ENCODE measurements around the gene MTMR2.

The MTMR2 gene

GRCh38 chr11:95925011-95925410, 1.1 kb upstream of the MTMR2 start:
- Mint-ChIP-seq H3K27ac (no peak overlapping the region), H3K4me3 (no peak overlapping the region), H3K27me3 (peaks cover 10% of the 10 kb centered on the region), H3K4me1 (ENCODE audit: low read depth) (peaks cover 22% of the 10 kb centered on the region), H3K9me3 (no peaks in the 10 kb centered on the region), H3K36me3 (ENCODE audit: low read depth) (peaks cover 15% of the 10 kb centered on the region)
- intact Hi-C loops (cut with micrococcal nuclease) = no loop called here

GRCh38 chr11:95924414-95924760, 480 bp upstream of the MTMR2 start:
- H3K27ac Mint-ChIP-seq = peak overlapping the region; percentile 97
- intact Hi-C loops (cut with micrococcal nuclease) = no loop called here
- H3K27me3 Mint-ChIP-seq = peaks cover 10% of the 10 kb centered on the region
- peak overlapping the region; percentile 99 for H3K4me3 Mint-ChIP-seq
- peaks cover 22% of the 10 kb centered on the region for H3K4me1 Mint-ChIP-seq (ENCODE audit: low read depth)
- peaks cover 15% of the 10 kb centered on the region for H3K36me3 Mint-ChIP-seq (ENCODE audit: low read depth)
- no peaks in the 10 kb centered on the region for H3K9me3 Mint-ChIP-seq

- intact Hi-C loops (cut with micrococcal nuclease) = no loop called here
- peaks cover 7% of the 10 kb centered on the region for H3K27me3 Mint-ChIP-seq
Observed at GRCh38 chr11:95923439-95923727, 524 bp downstream of the MTMR2 start.

GRCh38 chr11:95922536-95923438, 1.1 kb downstream of the MTMR2 start:
- peak overlapping the region; percentile 99 for H3K4me3 Mint-ChIP-seq
- H3K36me3 Mint-ChIP-seq (ENCODE audit: low read depth) = peaks cover 15% of the 10 kb centered on the region
- peak overlapping the region; percentile 97 for H3K27ac Mint-ChIP-seq
- peaks cover 22% of the 10 kb centered on the region for H3K4me1 Mint-ChIP-seq (ENCODE audit: low read depth)
- H3K9me3 Mint-ChIP-seq = no peaks in the 10 kb centered on the region
- H3K27me3 Mint-ChIP-seq = peaks cover 7% of the 10 kb centered on the region
- intact Hi-C loops (cut with micrococcal nuclease) = no loop called here

More at GRCh38 chr11:95923439-95923727, 524 bp downstream of the MTMR2 start:
- peaks cover 22% of the 10 kb centered on the region for H3K4me1 Mint-ChIP-seq (ENCODE audit: low read depth)
- H3K4me3 Mint-ChIP-seq = peak overlapping the region; percentile 99
- H3K9me3 Mint-ChIP-seq = no peaks in the 10 kb centered on the region
- peak overlapping the region; percentile 97 for H3K27ac Mint-ChIP-seq
- H3K36me3 Mint-ChIP-seq (ENCODE audit: low read depth) = peaks cover 15% of the 10 kb centered on the region

GRCh38 chr11:95922099-95922498, 1.8 kb downstream of the MTMR2 start:
- intact Hi-C loops (cut with micrococcal nuclease) = no loop called here
- Mint-ChIP-seq H3K4me1 (ENCODE audit: low read depth) (peaks cover 22% of the 10 kb centered on the region), H3K27me3 (peaks cover 7% of the 10 kb centered on the region), H3K9me3 (no peaks in the 10 kb centered on the region), H3K4me3 (no peak overlapping the region), H3K27ac (no peak overlapping the region), H3K36me3 (ENCODE audit: low read depth) (peaks cover 15% of the 10 kb centered on the region)

- Mint-ChIP-seq H3K4me3 (no peak overlapping the region), H3K27ac (no peak overlapping the region), H3K27me3 (no peaks in the 10 kb centered on the region), H3K9me3 (no peaks in the 10 kb centered on the region), H3K4me1 (ENCODE audit: low read depth) (peaks cover 22% of the 10 kb centered on the region), H3K36me3 (ENCODE audit: low read depth) (peaks cover 15% of the 10 kb centered on the region)
- intact Hi-C loops (cut with micrococcal nuclease) = no loop called here
Observed at GRCh38 chr11:95920460-95921105, 3.3 kb downstream of the MTMR2 start.

- intact Hi-C loops (cut with micrococcal nuclease) = no loop called here
- H3K9me3 Mint-ChIP-seq = no peaks in the 10 kb centered on the region
Observed at GRCh38 chr11:95919514-95919913, 4.4 kb downstream of the MTMR2 start.

GRCh38 chr11:95918720-95919119, 5.2 kb downstream of the MTMR2 start:
- peaks cover 8% of the 10 kb centered on the region for H3K36me3 Mint-ChIP-seq (ENCODE audit: low read depth)
- no peaks in the 10 kb centered on the region for H3K9me3 Mint-ChIP-seq
- peaks cover 15% of the 10 kb centered on the region for H3K4me1 Mint-ChIP-seq (ENCODE audit: low read depth)
- no peak overlapping the region for H3K4me3 Mint-ChIP-seq
- no peaks in the 10 kb centered on the region for H3K27me3 Mint-ChIP-seq
- no peak overlapping the region for H3K27ac Mint-ChIP-seq
- intact Hi-C loops (cut with micrococcal nuclease) = no loop called here

More at GRCh38 chr11:95919514-95919913, 4.4 kb downstream of the MTMR2 start:
- Mint-ChIP-seq H3K27me3 (no peaks in the 10 kb centered on the region), H3K36me3 (ENCODE audit: low read depth) (peaks cover 15% of the 10 kb centered on the region), H3K4me3 (no peak overlapping the region), H3K4me1 (ENCODE audit: low read depth) (peaks cover 22% of the 10 kb centered on the region), H3K27ac (no peak overlapping the region)

GRCh38 chr11:95918056-95918455, 5.9 kb downstream of the MTMR2 start:
- no peaks in the 10 kb centered on the region for H3K27me3 Mint-ChIP-seq
- intact Hi-C loops (cut with micrococcal nuclease) = no loop called here
- no peak overlapping the region for H3K4me3 Mint-ChIP-seq
- H3K36me3 Mint-ChIP-seq (ENCODE audit: low read depth) = peaks cover 1% of the 10 kb centered on the region
- no peaks in the 10 kb centered on the region for H3K9me3 Mint-ChIP-seq
- peaks cover 10% of the 10 kb centered on the region for H3K4me1 Mint-ChIP-seq (ENCODE audit: low read depth)
- no peak overlapping the region for H3K27ac Mint-ChIP-seq

GRCh38 chr11:95917193-95918036, 6.5 kb downstream of the MTMR2 start:
- Mint-ChIP-seq H3K36me3 (ENCODE audit: low read depth) (no peaks in the 10 kb centered on the region), H3K27me3 (no peaks in the 10 kb centered on the region), H3K4me1 (ENCODE audit: low read depth) (peaks cover 3% of the 10 kb centered on the region), H3K4me3 (no peak overlapping the region), H3K27ac (no peak overlapping the region), H3K9me3 (no peaks in the 10 kb centered on the region)
- intact Hi-C loops (cut with micrococcal nuclease) = no loop called here

- no peak overlapping the region for H3K4me3 Mint-ChIP-seq
- no peaks in the 10 kb centered on the region for H3K4me1 Mint-ChIP-seq (ENCODE audit: low read depth)
Observed at GRCh38 chr11:95916049-95916448, 7.9 kb downstream of the MTMR2 start.

GRCh38 chr11:95915051-95915450, 8.9 kb downstream of the MTMR2 start:
- intact Hi-C loops (cut with micrococcal nuclease) = no loop called here
- no peaks in the 10 kb centered on the region for H3K27me3 Mint-ChIP-seq
- H3K36me3 Mint-ChIP-seq (ENCODE audit: low read depth) = no peaks in the 10 kb centered on the region
- no peak overlapping the region for H3K27ac Mint-ChIP-seq
- H3K4me1 Mint-ChIP-seq (ENCODE audit: low read depth) = no peaks in the 10 kb centered on the region
- H3K4me3 Mint-ChIP-seq = no peak overlapping the region
- H3K9me3 Mint-ChIP-seq = no peaks in the 10 kb centered on the region

More at GRCh38 chr11:95916049-95916448, 7.9 kb downstream of the MTMR2 start:
- no peak overlapping the region for H3K27ac Mint-ChIP-seq
- H3K27me3 Mint-ChIP-seq = no peaks in the 10 kb centered on the region
- intact Hi-C loops (cut with micrococcal nuclease) = no loop called here
- no peaks in the 10 kb centered on the region for H3K9me3 Mint-ChIP-seq
- no peaks in the 10 kb centered on the region for H3K36me3 Mint-ChIP-seq (ENCODE audit: low read depth)

- Mint-ChIP-seq H3K9me3 (no peaks in the 10 kb centered on the region), H3K4me3 (no peak overlapping the region), H3K27me3 (no peaks in the 10 kb centered on the region), H3K36me3 (ENCODE audit: low read depth) (no peaks in the 10 kb centered on the region), H3K27ac (no peak overlapping the region), H3K4me1 (ENCODE audit: low read depth) (no peaks in the 10 kb centered on the region)
- intact Hi-C loops (cut with micrococcal nuclease) = no loop called here
Observed at GRCh38 chr11:95913830-95914615, 9.9 kb downstream of the MTMR2 start.

Data from dendritic cell treated with granulocyte-macrophage colony-stimulating factor and Interleukin-4, amounts not matched to agents 40 ng/mL and 50 ng/mL, for 4 days (primary cell).